GM18498 (cell line): Measurements from ENCODE around the gene UBN2.
"Not testable (repeated sequence)": the region's sequence is repeated elsewhere in the genome, so short reads cannot be mapped to it uniquely, and the experiment has no call there.

Experiments
- ATAC-seq: cut with Tn5 transposase; IDR thresholded peaks from one replicate; pipeline ENCODE4 v1.9.1; 2021; ENCODE audit warnings: mild to moderate bottlenecking, moderate library complexity; ENCODE audit not compliant: unreplicated experiment

UBN2 gene

DNA sequence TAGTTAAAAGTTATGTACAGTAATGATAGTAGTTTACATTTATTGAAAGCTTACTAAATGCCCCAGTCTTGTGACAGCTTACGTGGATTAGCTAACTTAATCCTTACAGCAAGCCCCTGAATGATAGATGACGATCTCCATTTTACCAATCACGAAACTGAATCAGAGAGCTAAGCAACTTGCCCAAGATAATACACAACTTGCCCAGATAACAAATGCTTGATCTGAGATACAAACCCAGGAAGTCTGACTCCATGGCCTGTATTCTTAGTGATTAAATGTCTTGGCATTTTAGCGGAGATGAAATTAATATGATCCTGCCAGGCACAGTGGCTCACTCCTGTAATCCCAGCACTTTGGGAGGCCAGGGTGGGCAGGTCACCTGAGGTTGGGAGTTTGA lies 63.2 kb downstream of the UBN2 start:
- ATAC-seq, result no peak

DNA sequence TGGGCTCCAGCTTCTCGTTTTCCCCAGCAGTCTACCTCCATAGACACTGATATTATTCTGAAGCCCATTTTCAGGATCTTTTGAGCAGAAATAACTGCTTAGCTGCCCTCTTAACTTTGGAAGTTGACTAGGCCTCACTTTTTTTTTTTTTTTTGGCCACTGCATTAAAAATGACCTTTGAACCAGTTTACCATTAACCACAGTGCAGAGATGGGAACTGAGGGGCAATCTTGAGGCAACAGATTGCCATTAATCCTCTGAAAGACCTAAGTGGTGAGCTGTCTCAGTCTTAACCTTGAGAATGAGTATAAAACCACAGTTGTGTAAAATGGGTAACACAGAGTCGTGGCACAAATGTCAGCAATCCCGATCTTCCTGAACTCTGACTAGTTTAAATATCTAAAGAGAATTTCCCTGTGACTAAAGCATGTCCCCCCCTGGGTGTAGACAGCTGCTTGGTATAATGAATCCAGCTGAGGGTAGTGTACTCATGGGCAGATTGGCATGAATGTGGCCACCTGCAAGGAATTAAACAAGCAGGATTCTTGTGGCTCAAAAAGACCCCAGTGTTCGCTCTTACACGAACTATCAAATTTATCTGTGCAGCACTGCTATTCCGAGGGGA lies 64.0 kb downstream of the UBN2 start:
- no peak for ATAC-seq

DNA sequence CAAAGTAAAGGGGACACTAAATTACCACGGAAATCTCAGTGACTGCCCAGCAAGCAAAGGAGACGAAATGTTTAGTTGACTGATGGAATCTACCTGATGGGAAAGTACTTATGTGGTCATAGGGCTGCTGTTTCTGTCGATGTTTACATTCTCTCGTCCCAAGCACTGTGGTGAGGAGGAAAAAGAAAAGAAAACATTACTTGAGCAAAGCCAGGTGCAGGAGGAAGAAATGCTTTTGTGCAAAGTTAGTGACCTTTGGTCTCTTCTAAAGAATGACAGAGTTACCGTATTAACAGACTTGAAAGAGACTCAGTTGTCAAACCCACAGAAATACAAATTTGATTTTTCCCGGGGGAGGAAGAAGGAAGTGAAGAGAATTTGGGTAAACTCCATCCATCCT lies 66.8 kb downstream of the UBN2 start:
- no peak for ATAC-seq

DNA sequence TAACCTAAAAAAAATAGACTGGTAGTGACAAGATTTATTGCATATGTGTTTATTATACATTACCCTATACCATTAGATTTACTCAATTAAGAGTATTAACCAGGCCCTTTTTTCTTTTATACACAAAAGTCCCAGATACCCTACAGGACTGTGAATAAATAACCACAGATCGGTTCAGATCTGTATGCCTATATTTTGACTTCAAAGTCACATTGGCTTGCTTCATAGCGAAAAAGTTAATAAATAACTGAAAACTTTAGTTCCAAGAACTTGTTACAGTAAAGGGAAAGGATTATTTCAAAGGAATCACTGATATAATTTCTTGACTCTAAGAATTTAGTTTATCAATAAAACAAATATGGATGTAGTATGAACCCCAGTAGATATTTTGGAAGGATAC lies 68.3 kb downstream of the UBN2 start:
- no peak for ATAC-seq

DNA sequence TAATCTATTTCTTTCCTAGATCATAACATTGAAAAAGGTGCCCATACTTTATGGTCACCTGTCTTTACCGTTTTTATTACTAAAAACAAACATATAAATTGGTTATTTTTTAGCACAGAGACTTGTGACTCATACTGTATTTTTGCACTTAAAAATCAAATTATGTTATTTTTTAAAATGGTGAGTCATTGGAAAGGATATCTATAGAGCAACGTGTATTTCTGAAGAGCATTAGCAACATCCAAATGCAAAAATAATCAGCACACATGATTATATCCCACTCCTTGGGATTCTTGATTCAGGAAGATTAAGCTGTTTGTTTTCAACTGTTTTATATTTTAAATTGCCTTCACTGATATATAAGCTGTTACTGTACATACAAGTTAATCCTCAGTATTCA lies 69.4 kb downstream of the UBN2 start:
- ATAC-seq, result no peak

DNA sequence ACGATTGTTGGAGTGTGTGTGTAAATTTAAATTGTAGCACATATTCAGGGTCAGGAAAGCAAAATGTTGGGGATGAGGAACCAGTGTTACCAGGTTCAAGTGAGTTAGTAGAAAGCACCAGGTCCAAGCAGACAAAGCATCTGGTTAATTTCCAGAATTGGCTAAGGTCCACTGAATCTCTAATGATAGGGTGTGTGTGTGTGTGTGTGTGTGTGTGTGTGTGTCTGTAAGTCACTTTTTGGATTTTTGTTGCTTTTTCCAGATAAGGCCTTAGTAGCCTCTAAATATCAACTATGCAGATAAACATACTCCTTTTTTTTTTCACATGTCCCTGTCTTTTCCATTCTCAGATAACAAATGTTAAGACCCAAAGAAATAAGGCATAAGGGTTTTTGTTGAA lies 73.5 kb downstream of the UBN2 start:
- ATAC-seq, result no peak

DNA sequence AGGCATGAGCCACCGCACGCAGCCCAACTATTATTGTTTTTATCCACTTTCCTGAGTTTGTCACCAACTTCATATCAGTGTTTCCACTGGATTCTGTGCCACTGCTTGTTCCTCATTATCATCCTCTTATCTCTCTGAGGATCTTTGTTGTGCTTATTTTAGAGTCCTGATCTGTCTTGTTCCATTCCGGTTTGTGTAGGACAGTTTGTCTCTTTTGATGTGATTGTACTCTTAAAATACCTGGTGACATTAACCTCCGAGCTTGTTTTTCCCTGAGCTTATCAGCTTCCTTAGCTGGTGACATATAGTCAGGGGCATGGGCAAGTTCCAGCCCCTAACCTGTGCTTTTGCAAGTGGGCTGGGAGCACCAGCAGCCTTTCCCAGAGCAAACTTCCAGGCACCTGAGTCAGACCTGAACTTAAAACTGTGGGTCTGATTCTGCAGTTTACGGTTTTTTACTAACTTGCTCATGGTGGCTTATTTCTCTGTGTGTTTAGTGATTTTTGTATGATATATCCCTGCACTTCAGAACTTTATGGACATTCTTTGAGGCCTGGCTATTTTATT lies 87.0 kb downstream of the UBN2 start:
- no peak for ATAC-seq

DNA sequence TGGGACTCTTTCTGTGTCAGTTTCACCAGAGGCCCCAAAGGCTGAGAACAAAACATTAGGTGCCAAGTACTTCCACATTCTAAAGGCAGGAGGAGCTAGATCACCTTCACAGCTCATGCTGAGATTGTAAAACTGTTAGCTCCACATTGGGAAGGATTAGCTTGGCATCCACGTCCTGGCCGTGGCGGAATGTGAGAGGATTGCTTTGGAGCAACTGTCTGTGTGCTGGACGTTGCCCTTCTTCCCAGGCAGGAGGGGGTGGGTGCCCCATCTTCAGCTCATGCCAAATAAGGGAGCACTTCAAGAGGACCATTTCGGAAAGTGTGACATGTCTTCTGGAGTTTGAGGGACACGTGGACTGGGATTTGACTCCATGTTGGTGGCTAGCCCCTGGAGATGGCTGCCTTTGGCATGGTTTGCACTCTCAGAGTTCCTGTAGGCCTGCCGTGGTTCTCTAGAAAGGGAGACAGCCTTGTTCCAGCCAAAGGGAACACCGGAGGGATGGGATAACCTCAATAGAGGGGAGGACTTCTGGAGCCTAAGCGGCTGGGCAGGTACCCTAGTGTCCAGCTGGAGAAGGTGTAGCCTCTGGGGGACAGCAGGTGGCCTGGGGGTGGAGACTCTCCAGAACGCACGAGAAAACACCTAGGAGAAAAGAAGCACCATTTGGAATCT lies 90.2 kb downstream of the UBN2 start:
- ATAC-seq, result no peak

DNA sequence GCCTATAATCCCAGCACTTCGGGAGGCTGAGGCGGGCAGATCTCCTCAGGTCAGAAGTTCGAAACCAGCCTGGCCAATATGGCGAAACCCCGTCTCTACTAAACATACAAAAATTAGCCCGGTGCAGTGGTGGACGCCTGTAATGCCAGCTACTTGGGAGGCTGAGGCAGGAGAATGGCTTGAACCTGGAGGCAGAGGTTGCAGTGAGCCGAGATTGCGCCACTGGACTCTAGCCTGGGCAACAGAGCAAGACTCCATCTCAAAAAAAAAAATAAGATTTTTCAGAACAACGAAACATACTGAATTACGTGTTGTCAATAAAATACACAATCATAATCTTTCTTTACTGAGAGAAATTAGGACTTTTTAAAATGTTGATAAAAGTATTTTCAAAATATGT lies 93.7 kb downstream of the UBN2 start:
- ATAC-seq, result not testable (repeated sequence)

DNA sequence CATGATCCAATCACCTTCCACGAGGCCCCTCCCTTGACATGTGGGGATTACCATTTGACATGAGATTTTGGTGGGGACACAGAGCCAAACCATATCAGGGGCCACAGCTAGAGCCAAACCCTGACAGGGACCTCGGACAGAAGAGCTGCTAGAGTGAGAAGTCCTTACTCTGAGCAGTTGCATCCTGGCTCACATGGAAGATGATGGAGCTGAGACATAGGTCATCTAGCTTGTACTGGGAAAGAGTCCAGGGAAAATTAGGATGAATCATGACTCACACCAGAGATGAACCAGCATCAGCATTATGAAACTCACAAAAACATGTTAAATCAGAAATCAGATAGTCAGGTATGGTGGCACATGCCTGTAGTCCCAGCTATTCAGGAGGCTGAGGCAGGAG lies 97.3 kb downstream of the UBN2 start:
- ATAC-seq, result no peak

DNA sequence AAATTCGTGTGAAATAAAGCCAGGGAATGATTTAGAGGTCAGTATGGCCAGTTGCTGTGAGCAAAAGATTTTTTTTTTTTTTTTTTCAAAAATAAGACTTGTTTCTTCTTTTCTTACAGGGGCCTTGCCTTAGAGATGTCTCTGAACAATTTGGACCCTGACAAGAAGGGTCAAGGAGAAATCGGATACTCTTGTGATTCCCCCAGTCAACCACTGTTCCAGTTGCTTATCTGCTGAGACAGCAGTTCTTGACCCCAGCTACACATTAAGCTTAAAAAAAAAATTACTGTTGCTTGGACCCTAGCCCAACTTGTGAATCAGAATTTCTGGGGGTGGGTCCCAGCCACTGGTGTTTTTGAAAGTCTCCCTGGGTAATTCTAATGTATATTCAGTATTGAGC lies 98.1 kb downstream of the UBN2 start:
- no peak for ATAC-seq

DNA sequence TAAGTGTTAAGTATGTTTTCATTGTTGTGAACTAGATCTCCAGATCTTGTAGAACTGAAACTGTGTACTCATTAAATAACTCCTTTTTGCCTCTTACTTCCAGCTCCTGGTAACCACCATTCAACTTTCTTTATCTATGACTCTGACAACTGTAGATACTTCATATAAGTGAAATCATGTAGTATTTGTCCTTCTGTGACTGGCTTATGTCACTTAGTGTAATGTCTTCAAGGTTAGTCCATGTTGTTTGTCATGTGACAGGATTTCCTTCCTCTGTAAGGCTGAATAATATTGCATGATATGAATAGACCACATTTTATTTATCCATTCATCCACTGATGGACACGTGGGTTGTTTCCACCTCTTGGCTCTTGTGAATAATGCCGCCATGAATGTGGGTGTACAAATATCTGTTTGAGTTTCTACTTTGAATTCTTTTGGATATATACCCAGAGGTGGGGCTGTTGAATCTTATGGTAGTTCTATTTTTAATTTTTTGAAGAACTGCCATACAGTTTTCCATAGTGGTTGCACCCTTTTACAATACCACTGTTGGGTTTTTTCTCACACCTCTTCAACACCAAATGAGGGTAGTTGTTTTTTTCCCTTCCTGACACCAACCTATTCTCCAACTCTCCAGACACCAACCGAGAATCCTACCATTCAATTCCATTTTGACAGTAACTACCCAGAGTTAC lies 99.4 kb downstream of the UBN2 start:
- no peak for ATAC-seq

DNA sequence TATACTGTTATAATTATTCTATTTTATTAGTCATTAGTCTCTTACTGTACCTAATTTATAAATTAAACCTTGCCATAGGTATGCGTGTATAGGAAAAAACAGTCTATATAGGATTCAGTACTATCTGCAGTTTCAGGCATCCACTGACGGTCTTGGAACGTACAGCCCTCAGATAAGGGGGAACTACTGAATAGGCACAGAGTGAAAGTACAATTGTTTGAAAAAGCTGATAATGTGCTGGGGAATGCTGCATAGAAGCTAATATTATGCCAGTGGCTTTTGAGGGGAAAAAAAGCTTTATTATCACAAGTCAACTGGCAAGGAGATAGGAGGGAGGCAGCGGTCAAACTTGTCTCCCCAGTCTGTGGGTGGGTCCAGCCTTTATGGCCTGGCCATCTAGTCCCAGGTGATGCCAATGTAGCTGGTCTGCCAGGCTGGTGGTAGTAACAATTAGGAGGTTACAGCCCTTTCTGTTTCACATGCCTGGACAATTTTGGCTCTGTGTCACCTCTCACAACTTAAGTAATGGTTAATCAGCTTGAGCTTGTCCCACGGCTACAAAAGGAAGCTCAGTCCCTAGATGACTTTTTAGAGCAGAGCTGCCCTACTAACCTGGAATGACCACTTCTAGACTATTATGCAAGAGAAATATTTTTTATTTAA lies 101.8 kb downstream of the UBN2 start:
- ATAC-seq, result no peak

DNA sequence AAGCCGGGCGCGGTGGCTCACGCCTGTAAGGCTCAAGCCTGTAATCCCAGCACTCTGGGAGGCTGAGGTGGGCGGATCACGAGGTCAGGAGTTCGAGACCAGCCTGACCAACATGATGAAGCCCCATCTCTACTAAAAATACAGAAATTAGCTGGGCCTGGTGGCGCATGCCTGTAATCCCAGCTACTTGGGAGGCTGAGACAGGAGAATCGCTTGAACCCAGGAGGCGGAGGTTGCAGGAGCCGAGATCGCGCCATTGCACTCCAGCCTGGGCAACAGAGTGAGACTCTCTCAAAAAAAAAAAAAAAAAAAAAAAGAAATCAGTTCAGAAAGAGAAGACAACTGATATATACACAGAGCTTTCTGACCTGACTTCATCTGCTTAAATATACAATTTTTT lies 102.4 kb downstream of the UBN2 start:
- ATAC-seq, result not testable (repeated sequence)

DNA sequence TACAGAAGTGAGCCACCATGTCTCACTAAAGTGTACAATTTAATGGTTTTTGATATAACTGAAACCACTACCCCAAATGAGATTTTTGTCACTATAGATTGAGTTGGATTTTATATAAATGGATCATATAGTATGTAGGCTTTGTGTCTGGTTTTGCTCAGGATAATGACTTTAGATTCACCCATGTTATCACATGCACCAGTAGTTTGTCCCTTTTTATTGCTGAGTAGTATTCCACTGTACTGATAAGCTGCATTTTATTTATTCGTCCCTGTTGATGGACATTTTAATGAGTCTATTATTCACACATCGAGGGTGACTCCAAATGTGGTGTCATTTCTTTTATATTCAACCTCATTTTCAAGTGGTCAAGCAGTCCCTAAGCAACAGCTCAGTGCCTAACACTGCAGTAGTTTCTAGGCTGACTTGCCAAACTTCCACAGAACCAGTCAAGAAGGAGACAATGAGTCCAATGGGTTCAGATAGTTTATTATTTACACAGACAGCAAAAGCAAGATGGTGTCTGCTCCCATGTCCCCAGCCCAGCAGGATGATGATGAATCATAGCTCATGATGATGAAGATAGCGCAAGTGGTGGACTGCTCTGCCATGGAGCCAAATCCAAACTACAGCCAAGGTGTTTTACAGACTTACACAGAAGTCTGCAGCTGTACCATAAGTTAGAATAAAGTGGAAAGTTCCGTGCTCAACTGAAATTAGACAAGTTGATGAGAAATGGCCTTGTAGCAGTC lies 103.5 kb downstream of the UBN2 start:
- ATAC-seq, result no peak

DNA sequence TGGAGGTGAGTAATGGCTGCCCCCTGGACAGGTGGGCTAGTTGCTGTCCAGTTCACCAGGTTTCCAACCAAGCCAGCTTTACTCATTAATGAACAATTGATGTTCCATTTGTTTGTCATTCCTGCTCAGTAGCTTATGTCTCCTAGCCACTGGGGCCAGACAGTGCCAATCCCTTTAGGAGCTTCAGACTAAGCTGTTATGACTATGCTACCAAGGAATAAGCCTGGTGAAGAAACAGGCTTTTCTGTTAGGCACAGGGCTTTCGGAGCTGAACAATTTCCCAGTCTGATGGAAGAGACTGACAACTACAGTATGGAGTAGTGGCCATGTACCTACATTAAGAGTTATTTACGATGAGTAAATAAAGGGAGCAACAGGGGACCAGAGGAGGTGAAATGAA lies 108.0 kb downstream of the UBN2 start:
- ATAC-seq, result no peak

DNA sequence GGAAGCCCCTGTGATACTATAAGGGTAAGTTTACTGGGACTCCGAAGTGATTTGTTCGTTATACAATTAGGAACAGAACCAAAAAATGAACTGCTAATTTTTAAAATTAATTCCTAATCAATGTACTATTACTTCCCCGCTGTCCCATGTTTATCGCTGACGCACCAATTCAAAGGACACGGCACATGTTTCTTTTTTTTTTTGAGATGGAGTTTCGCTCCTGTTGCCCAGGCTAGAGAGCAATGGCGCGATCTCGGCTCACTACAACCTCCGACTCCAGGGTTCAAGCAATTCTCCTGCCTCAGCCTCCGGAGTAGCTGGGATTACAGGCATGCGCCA lies 108.6 kb downstream of the UBN2 start:
- ATAC-seq, result no peak

DNA sequence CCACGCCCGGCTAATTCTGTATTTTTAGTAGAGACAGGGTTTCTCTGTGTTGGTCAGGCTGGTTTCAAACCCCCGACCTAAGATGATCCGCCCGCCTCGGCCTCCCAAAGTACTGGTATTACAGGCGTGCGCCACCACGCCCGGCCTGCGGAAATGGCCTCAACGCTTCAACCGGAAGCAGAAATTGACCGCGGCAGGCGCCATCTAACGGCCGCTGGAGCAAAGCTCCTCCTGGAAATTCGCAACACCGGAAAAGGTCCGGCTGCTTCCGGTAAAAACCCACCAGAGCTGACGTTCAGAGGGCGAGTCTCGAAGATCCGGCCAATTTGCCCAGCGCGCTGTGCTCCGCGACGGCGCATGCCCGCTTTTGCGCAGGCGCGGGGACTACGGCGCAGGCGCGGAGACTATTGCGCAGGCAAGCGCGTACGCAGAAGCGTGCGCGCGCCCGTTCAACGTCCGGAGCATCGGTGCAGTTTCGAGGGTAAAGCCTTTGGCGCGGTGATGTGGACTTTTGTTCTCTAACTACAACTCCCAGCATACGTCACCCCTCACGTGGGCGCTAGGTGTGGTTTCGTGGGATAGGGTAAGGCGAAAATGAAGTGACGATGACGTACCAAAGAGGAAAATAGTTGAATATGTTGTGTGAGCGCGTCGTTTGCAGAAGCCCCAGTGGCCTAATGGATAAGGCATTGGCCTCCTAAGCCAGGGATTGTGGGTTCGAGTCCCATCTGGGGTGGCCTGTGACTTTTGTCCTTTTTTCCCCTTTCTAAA lies 109.2 kb downstream of the UBN2 start:
- peak; percentile 85 for ATAC-seq

DNA sequence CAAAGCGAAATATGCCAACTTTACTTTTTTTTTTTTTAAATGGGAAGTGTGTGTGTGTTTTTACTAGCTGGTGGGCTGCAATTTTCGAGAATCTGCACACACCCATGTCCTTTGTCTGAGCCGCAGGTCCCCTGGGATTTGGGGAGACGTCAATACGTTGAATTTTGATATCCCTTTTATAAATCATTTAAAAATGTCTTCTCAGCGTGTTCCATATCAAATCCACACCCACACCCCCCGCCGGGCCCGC lies 109.7 kb downstream of the UBN2 start:
- no peak for ATAC-seq

DNA sequence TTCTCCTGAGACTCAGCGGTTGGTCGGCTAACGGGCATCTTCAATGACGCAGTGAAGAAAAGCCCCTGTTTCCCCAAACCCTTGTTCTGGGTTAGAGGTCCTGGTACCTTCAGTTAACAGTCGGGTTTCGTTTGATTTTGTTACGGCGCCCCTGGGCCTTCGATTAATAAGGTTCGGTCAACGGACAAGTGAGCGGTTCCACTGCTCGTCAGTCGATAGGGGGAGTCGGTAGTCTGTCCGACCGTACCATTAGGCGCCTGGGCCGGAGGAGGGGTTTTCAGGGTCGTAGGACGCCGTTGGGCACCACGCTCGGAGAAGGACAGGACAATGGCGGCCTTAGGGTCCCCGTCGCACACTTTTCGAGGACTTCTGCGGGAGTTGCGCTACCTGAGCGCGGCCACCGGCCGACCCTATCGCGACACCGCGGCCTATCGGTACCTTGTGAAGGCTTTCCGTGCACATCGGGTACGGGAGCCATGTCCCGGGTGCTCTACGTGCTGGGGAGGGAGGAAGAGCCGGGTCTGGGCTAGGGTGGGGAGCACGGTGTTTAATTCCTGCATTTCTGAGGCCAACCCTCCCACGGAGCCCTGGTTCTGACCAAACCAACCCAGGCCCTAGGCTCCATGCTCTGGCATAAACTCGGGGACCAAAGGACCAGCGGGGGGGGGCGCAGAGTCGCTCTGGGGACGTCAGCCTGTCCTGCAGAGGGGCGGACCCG lies 110.2 kb downstream of the UBN2 start, which contains the start of gene FMC1:
Gene FMC1 (plus strand): TSS at position 280 of the 718 bp plus-strand sequence. CDS start 48 bp downstream, at position 328.
- ATAC-seq, result peak; percentile 56
